ENCODE results near the gene ATXN1. TPM values are rescaled to one million over a fixed set of nuclear protein-coding genes. Genes with fewer than 3 reads are reported as not detected.
"Not testable (repeated sequence)": the region's sequence is repeated elsewhere in the genome, so short reads cannot be mapped to it uniquely, and the experiment has no call there.

Gene ATXN1
- total RNA-seq, 1 experiment from 2014 or later: 25.6 TPM

GRCh38 chr6:16394632-16395031 is 366.6 kb downstream of the ATXN1 start:
- TF ChIP-seq EZH2 (IDR thresholded peaks at IDR 0.05; ENCODE audit: borderline replicate concordance, low read depth, low read length, poor library complexity, severe bottlenecking): no peak
- CTCF ChIA-PET: no interaction called here
- Histone ChIP-seq H3K9me3 (ENCODE audit: low read depth, low read length, poor library complexity, severe bottlenecking) (no peaks in the 10 kb centered on the region), H3K36me3 (ENCODE audit: insufficient read depth, low read length, poor library complexity, severe bottlenecking) (no peaks in the 10 kb centered on the region), H3K27me3 (replicated peaks; ENCODE audit: insufficient read depth, low read depth, low read length, poor library complexity) (no peaks in the 10 kb centered on the region), H3K4me3 (ENCODE audit: low read depth, low read length, poor library complexity, severe bottlenecking) (no peak overlapping the region), H3K4me1 (ENCODE audit: insufficient read depth, low read length, poor library complexity, severe bottlenecking) (no peaks in the 10 kb centered on the region), H3K27ac (ENCODE audit: low read depth, low read length, poor library complexity, severe bottlenecking) (no peak overlapping the region)
- intact Hi-C loops (cut with micrococcal nuclease; ENCODE audit: unreplicated experiment): no loop called here
- no TSS peak for BruUV-seq (replicated peaks)
- no peak for DNase-seq (ENCODE audit: low spot score)
- POLR2A ChIA-PET (ENCODE audit: low non-redundant PET): no interaction called here

DNA sequence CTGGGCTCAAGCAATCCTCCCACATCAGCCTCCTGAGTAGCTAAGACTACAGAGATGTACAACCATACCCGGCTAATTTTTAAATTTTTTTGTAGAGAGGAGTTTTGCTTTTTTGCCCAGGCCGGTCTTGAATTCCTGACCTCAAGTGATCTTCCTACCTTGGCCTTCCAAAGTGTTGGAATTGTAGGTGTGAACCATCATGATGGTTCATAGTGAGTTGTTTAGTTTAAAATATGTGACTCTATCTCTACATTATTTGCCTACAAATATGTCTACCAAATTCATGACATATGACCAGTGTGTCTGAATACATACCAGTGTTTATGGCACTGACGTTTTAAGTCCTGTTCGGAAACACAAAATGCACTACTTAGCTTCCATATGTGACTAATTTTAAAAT is 367.9 kb downstream of the ATXN1 start:
- ChIA-PET CTCF (no interaction called here), POLR2A (ENCODE audit: low non-redundant PET) (no interaction called here)
- Histone ChIP-seq H3K27me3 (replicated peaks; ENCODE audit: insufficient read depth, low read depth, low read length, poor library complexity) (no peaks in the 10 kb centered on the region), H3K36me3 (ENCODE audit: insufficient read depth, low read length, poor library complexity, severe bottlenecking) (no peaks in the 10 kb centered on the region), H3K27ac (ENCODE audit: low read depth, low read length, poor library complexity, severe bottlenecking) (no peak overlapping the region), H3K4me3 (ENCODE audit: low read depth, low read length, poor library complexity, severe bottlenecking) (no peak overlapping the region), H3K9me3 (ENCODE audit: low read depth, low read length, poor library complexity, severe bottlenecking) (no peaks in the 10 kb centered on the region), H3K4me1 (ENCODE audit: insufficient read depth, low read length, poor library complexity, severe bottlenecking) (no peaks in the 10 kb centered on the region)
- TF ChIP-seq CTCF (conservative IDR thresholded peaks at IDR 0.05; ENCODE audit: low read depth, low read length) (no peak), EZH2 (IDR thresholded peaks at IDR 0.05; ENCODE audit: borderline replicate concordance, low read depth, low read length, poor library complexity, severe bottlenecking) (no peak)
- no TSS peak for BruUV-seq (replicated peaks)
- intact Hi-C loops (cut with micrococcal nuclease; ENCODE audit: unreplicated experiment): no loop called here
- DNase-seq (ENCODE audit: low spot score): no peak

DNA sequence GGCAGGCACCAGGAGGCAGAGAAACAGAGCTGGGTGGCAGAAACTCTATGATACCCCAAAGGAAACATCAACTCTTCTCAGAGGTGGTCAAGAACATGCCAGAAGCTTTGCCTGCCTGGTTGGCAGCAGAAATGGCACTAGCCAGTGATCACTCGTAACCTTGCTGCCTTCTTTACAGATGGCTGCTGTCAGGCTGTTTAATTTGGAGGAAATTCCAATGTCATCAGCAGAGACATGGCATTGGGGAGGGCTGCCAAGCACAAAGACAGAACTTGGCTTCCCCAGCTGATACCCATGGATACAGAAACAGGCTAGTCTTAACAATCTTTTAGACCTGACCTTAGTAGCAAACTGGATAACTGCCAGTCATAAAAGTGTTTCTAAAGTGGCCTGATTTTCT is 369.2 kb downstream of the ATXN1 start:
- Histone ChIP-seq H3K4me3 (ENCODE audit: low read depth, low read length, poor library complexity, severe bottlenecking) (no peak overlapping the region), H3K27ac (ENCODE audit: low read depth, low read length, poor library complexity, severe bottlenecking) (no peak overlapping the region), H3K36me3 (ENCODE audit: insufficient read depth, low read length, poor library complexity, severe bottlenecking) (no peaks in the 10 kb centered on the region), H3K27me3 (replicated peaks; ENCODE audit: insufficient read depth, low read depth, low read length, poor library complexity) (no peaks in the 10 kb centered on the region), H3K4me1 (ENCODE audit: insufficient read depth, low read length, poor library complexity, severe bottlenecking) (no peaks in the 10 kb centered on the region), H3K9me3 (ENCODE audit: low read depth, low read length, poor library complexity, severe bottlenecking) (no peaks in the 10 kb centered on the region)
- ChIA-PET CTCF (no interaction called here), POLR2A (ENCODE audit: low non-redundant PET) (no interaction called here)
- intact Hi-C loops (cut with micrococcal nuclease; ENCODE audit: unreplicated experiment): no loop called here
- no peak for TF ChIP-seq EZH2 (IDR thresholded peaks at IDR 0.05; ENCODE audit: borderline replicate concordance, low read depth, low read length, poor library complexity, severe bottlenecking)
- TF ChIP-seq CTCF (conservative IDR thresholded peaks at IDR 0.05; ENCODE audit: low read depth, low read length): no peak
- no peak for DNase-seq (ENCODE audit: low spot score)
- no TSS peak for BruUV-seq (replicated peaks)

DNA sequence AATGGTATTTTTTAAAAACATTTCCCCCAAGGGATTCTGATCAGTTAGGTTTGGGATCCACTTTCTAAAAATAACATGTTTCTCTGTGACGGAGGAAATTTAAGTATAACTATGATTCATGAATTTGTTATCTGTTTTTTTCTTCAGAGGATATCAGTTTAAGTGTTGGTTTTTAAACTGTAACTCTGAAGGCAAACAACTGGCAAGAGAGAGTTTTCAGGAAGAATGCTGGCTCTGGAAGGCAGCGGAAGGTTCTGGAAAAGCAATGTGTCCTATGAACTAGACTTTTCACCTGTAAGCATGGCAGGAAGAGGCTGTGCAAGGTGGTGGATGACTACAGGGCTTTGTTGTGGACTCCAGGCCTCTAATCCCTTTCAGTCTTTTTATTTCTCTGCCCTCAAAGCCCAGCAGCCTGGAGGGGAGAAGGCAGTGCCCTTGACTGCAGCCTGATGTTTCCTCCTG is 369.8 kb downstream of the ATXN1 start:
- H3K27me3 ChIP-seq (replicated peaks; ENCODE audit: insufficient read depth, low read depth, low read length, poor library complexity): no peaks in the 10 kb centered on the region
- DNase-seq (ENCODE audit: low spot score): no peak
- no peaks in the 10 kb centered on the region for H3K36me3 ChIP-seq (ENCODE audit: insufficient read depth, low read length, poor library complexity, severe bottlenecking)
- intact Hi-C loops (cut with micrococcal nuclease; ENCODE audit: unreplicated experiment): no loop called here
- BruUV-seq (replicated peaks): no TSS peak
- no peak overlapping the region for H3K27ac ChIP-seq (ENCODE audit: low read depth, low read length, poor library complexity, severe bottlenecking)
- no peaks in the 10 kb centered on the region for H3K9me3 ChIP-seq (ENCODE audit: low read depth, low read length, poor library complexity, severe bottlenecking)
- POLR2A ChIA-PET (ENCODE audit: low non-redundant PET): no interaction called here
- TF ChIP-seq EZH2 (IDR thresholded peaks at IDR 0.05; ENCODE audit: borderline replicate concordance, low read depth, low read length, poor library complexity, severe bottlenecking): no peak
- TF ChIP-seq CTCF (conservative IDR thresholded peaks at IDR 0.05; ENCODE audit: low read depth, low read length): no peak
- no peaks in the 10 kb centered on the region for H3K4me1 ChIP-seq (ENCODE audit: insufficient read depth, low read length, poor library complexity, severe bottlenecking)
- H3K4me3 ChIP-seq (ENCODE audit: low read depth, low read length, poor library complexity, severe bottlenecking): no peak overlapping the region
- CTCF ChIA-PET: no interaction called here

GRCh38 chr6:16390909-16391450 is 370.3 kb downstream of the ATXN1 start:
- H3K4me3 ChIP-seq (ENCODE audit: low read depth, low read length, poor library complexity, severe bottlenecking); H3K36me3 ChIP-seq (ENCODE audit: insufficient read depth, low read length, poor library complexity, severe bottlenecking); BruUV-seq (replicated peaks); H3K27ac ChIP-seq (ENCODE audit: low read depth, low read length, poor library complexity, severe bottlenecking); H3K27me3 ChIP-seq (replicated peaks; ENCODE audit: insufficient read depth, low read depth, low read length, poor library complexity); DNase-seq (ENCODE audit: low spot score); CTCF ChIA-PET; H3K9me3 ChIP-seq (ENCODE audit: low read depth, low read length, poor library complexity, severe bottlenecking); POLR2A ChIA-PET (ENCODE audit: low non-redundant PET); intact Hi-C loops (cut with micrococcal nuclease; ENCODE audit: unreplicated experiment); H3K4me1 ChIP-seq (ENCODE audit: insufficient read depth, low read length, poor library complexity, severe bottlenecking): not testable (repeated sequence)
